SK-N-SH treated with all-trans-retinoic acid at 6 μM for 48 hours (cell line): ENCODE data around the gene CD248.

Source experiments
- ATAC-seq: fragments of 200-7000 bp; cut with Tn5 transposase; 3 replicates; pipeline ENCODE4 v1.9.1; 2020; ENCODE audit warnings: mild to moderate bottlenecking, moderate library complexity
- ARNTL ChIP-seq: fragments of 450-650 bp; formaldehyde crosslinking; IDR thresholded peaks from 2 replicates; pipeline ENCODE4 v1.5.0; 2020; ENCODE audit warnings: low read depth, mild to moderate bottlenecking, moderate library complexity, borderline replicate concordance
- BACH2 ChIP-seq: fragments of 250-450 bp; sonication (Bioruptor Pico); IDR thresholded peaks from 2 replicates; pipeline ENCODE4 v1.9.0; 2021; ENCODE audit warnings: mild to moderate bottlenecking, borderline replicate concordance
- CREB5 ChIP-seq: fragments of 250-450 bp; sonication (Bioruptor Pico); IDR thresholded peaks from 2 replicates; pipeline ENCODE4 v1.5.1; 2020; ENCODE audit warnings: low read depth, mild to moderate bottlenecking, moderate library complexity
- ESRRG ChIP-seq: fragments of 250-450 bp; sonication (Bioruptor Pico); IDR thresholded peaks from 2 replicates; pipeline ENCODE4 v1.6.1; 2021; ENCODE audit warnings: mild to moderate bottlenecking
- GLIS3 ChIP-seq: fragments of 250-450 bp; sonication (Bioruptor Pico); IDR thresholded peaks from 2 replicates; pipeline ENCODE4 v1.5.0; 2020; ENCODE audit warnings: mild to moderate bottlenecking, moderate library complexity
- PATZ1 ChIP-seq: fragments of 250-450 bp; sonication (Bioruptor Pico); IDR thresholded peaks from 2 replicates; pipeline ENCODE4 v1.8.0; 2020; ENCODE audit warnings: mild to moderate bottlenecking, moderate library complexity, borderline replicate concordance
- POU6F1 ChIP-seq: fragments of 250-450 bp; sonication (Bioruptor Pico); IDR thresholded peaks from 2 replicates; pipeline ENCODE4 v1.8.0; 2021; ENCODE audit warnings: low read depth, mild to moderate bottlenecking, moderate library complexity, borderline replicate concordance
- PPARA ChIP-seq: fragments of 250-450 bp; sonication (Bioruptor Pico); IDR thresholded peaks from 2 replicates; pipeline ENCODE4 v1.5.0; 2020; ENCODE audit warnings: mild to moderate bottlenecking, borderline replicate concordance
- SNAI2 ChIP-seq: fragments of 250-450 bp; sonication (Bioruptor Pico); IDR thresholded peaks from 2 replicates; pipeline ENCODE4 v1.5.0; 2020; ENCODE audit warnings: mild to moderate bottlenecking, moderate library complexity
- TCF4 ChIP-seq: fragments of 250-450 bp; sonication (Bioruptor Pico); IDR thresholded peaks from 2 replicates; pipeline ENCODE4 v1.8.0; 2021; ENCODE audit warnings: mild to moderate bottlenecking, moderate library complexity, borderline replicate concordance
- TOX ChIP-seq: fragments of 250-450 bp; sonication (Bioruptor Pico); IDR thresholded peaks from 2 replicates; pipeline ENCODE4 v1.8.0; 2021; ENCODE audit warnings: mild to moderate bottlenecking, moderate library complexity, borderline replicate concordance
- TSHZ2 ChIP-seq: fragments of 250-450 bp; sonication (Bioruptor Pico); IDR thresholded peaks from 2 replicates; pipeline ENCODE4 v1.5.0; 2020; ENCODE audit warnings: mild to moderate bottlenecking, moderate library complexity
- ZFP3 ChIP-seq: fragments of 250-450 bp; sonication (Bioruptor Pico); IDR thresholded peaks from 2 replicates; pipeline ENCODE4 v1.5.0; 2020; ENCODE audit warnings: mild to moderate bottlenecking, moderate library complexity
- ZFP30 ChIP-seq: fragments of 450-650 bp; formaldehyde crosslinking; IDR thresholded peaks from 2 replicates; pipeline ENCODE4 v1.5.0; 2022; ENCODE audit warnings: mild to moderate bottlenecking, moderate library complexity
- ZNF565 ChIP-seq: fragments of 450-650 bp; formaldehyde crosslinking; conservative IDR thresholded peaks from 2 replicates; pipeline ENCODE4 v1.5.0; 2020; ENCODE audit warnings: low read depth, mild to moderate bottlenecking, moderate library complexity
- ZNF70 ChIP-seq: fragments of 450-650 bp; formaldehyde crosslinking; IDR thresholded peaks from 2 replicates; pipeline ENCODE4 v1.5.0; 2020; ENCODE audit warnings: mild to moderate bottlenecking, moderate library complexity
- ZNF8 ChIP-seq: fragments of 450-650 bp; formaldehyde crosslinking; IDR thresholded peaks from 2 replicates; pipeline ENCODE4 v1.5.0; 2020; ENCODE audit warnings: mild to moderate bottlenecking, moderate library complexity

CD248 gene

GRCh38 chr11:66330931-66331330, 14.1 kb upstream of the CD248 start:
- no peak for ATAC-seq
- TF ChIP-seq SNAI2 (CRISPR knock-in tag), result no peak
- TF ChIP-seq ZNF70 (CRISPR knock-in tag), result no peak
- no peak for TF ChIP-seq ARNTL (CRISPR knock-in tag)
- no peak for TF ChIP-seq BACH2 (CRISPR knock-in tag)
- TF ChIP-seq ZFP3 (CRISPR knock-in tag), result no peak
- TF ChIP-seq TSHZ2 (CRISPR knock-in tag), result no peak
- no peak for TF ChIP-seq PPARA (CRISPR knock-in tag)
- TF ChIP-seq ZNF8 (CRISPR knock-in tag), result no peak
- no peak for TF ChIP-seq TCF4
- no peak for TF ChIP-seq CREB5 (CRISPR knock-in tag)

GRCh38 chr11:66329165-66329673, 12.4 kb upstream of the CD248 start:
- no peak for ATAC-seq

GRCh38 chr11:66328302-66329144, 11.7 kb upstream of the CD248 start:
- TF ChIP-seq ZFP30 (no peak), TOX (CRISPR knock-in tag) (no peak), POU6F1 (CRISPR knock-in tag) (no peak), SNAI2 (CRISPR knock-in tag) (no peak), BACH2 (CRISPR knock-in tag) (no peak), GLIS3 (CRISPR knock-in tag) (no peak), ARNTL (CRISPR knock-in tag) (peak; percentile 69; the same call in 1 of the 2 replicates), PPARA (CRISPR knock-in tag) (no peak), TSHZ2 (CRISPR knock-in tag) (0 out of 2 replicates have a peak, but pooled peaks have one; percentile 10), ZNF70 (CRISPR knock-in tag) (no peak), ZNF565 (CRISPR knock-in tag) (no peak), ESRRG (CRISPR knock-in tag) (no peak)
- ATAC-seq, result peak; percentile 83

More at GRCh38 chr11:66329165-66329673, 12.4 kb upstream of the CD248 start:
- TF ChIP-seq ZFP30 (no peak), POU6F1 (CRISPR knock-in tag) (no peak), ESRRG (CRISPR knock-in tag) (no peak), ZNF70 (CRISPR knock-in tag) (no peak), PATZ1 (no peak), PPARA (CRISPR knock-in tag) (no peak)
